Right lobe of liver (tissue), 4 donors: ENCODE measurements around the gene RUNDC3A.

Experiments
- POLR2A ChIP-seq: fragments of 450-650 bp; IDR thresholded peaks from one replicate; pipeline ENCODE4 v1.6.1; 2017; ENCODE audit warnings: antibody characterized with exemption, mild to moderate bottlenecking
- TF ChIP-seq, protein P1 (sequence below), 4 donors: fragments of 200-600 bp in 3 of 4; fragments of 450-650 bp in 1 of 4; IDR thresholded peaks; one replicate each; pipeline versions ENCODE4 v1.5.1 to v1.8.0; 2016 to 2022; ENCODE audit warnings: antibody characterized with exemption in 4 of 4, mild to moderate bottlenecking in 2 of 4
- donor health status: DM: no; HTN: no; CAD: no.
- donor health status: DM: no; HTN: no; CAD: no.
- donor health status: DM: no; HTN: yes; CAD: no.

DNA sequence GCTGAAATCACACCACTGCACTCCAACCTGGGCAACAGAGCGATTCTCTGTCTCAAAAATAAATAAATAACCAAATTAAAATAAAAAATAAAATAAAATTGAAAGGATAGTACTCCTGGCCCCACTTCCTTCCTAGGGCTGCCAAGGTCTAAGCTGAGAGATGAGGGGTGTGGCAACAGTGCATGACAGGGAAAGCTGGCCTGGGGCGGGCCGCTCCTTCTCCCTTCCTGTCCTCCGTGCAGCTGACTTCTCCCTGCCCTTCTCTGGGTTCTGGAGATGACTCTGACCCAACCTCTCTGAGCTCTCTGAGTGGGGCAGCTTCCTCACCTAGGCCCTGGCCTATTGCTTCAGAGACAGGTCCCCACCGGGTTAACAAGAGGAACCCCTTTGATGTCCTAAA lies 25.0 kb downstream of the RUNDC3A start:
- TF ChIP-seq, protein P1, sequence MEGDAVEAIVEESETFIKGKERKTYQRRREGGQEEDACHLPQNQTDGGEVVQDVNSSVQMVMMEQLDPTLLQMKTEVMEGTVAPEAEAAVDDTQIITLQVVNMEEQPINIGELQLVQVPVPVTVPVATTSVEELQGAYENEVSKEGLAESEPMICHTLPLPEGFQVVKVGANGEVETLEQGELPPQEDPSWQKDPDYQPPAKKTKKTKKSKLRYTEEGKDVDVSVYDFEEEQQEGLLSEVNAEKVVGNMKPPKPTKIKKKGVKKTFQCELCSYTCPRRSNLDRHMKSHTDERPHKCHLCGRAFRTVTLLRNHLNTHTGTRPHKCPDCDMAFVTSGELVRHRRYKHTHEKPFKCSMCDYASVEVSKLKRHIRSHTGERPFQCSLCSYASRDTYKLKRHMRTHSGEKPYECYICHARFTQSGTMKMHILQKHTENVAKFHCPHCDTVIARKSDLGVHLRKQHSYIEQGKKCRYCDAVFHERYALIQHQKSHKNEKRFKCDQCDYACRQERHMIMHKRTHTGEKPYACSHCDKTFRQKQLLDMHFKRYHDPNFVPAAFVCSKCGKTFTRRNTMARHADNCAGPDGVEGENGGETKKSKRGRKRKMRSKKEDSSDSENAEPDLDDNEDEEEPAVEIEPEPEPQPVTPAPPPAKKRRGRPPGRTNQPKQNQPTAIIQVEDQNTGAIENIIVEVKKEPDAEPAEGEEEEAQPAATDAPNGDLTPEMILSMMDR (IDR thresholded peaks at IDR 0.05), result no peak
- no peak for TF ChIP-seq POLR2A
